Measurements from ENCODE around the gene MMP24.
"Not testable (repeated sequence)": the region's sequence is repeated elsewhere in the genome, so short reads cannot be mapped to it uniquely, and the experiment has no call there.

The MMP24 gene

DNA sequence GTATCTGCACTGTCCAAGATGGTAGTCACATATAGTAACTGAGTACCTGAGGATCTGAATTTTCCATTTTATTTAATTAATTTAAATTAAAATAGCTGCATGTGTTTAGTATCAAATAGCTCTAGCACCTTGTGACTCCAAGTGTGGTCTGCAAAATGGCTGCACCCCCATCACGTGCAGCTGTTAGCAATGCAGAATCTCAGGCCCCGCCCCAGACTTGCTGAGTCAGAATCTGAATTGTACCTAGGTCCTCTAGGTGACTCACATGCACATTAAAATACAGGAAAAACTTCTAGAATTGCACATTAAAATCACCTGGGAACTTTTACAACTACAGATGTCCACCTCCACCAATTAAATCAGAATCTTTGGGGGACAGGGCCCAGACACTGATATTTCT is 84.9 kb downstream of the MMP24 start:
- no peak for DNase-seq (ENCODE audit: low spot score)

DNA sequence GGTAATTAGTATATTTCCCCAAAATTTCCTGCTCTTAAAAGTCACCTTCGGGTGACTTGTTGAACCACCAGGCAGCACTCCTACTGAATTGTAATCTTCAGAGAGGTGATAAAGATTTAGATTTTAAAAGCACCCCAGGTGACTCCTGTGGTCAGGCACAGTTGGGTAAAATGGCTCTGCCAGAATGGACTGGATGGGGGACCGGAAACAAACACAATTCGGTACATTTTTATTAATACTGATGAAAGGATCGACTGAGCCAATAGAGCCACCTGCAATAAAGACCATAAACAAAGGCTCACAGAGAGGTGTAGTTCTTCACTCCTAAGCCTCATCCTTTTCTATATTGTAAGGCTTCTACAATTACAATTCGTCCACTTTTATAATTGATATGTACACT is 85.3 kb downstream of the MMP24 start:
- DNase-seq (ENCODE audit: low spot score) = no peak

DNA sequence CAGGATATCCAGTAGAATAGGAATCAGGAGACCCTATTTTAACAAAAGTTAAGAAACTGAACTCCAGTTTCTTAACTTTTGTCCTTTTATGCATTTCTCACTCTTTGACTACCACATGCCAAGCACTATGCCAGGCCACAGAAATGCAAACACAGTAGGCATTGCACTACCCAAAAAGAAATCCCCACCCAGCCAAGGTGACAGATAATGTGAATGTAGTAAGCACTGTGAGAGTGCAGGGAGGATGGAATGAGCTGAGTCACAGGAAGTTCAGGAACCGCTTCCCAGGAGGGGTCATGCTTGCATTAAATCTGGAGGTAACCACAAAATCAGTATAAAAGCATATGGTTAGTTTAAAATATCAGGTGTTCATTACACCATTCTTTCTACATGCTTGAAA is 85.8 kb downstream of the MMP24 start:
- DNase-seq (ENCODE audit: low spot score) = peak; percentile 60

DNA sequence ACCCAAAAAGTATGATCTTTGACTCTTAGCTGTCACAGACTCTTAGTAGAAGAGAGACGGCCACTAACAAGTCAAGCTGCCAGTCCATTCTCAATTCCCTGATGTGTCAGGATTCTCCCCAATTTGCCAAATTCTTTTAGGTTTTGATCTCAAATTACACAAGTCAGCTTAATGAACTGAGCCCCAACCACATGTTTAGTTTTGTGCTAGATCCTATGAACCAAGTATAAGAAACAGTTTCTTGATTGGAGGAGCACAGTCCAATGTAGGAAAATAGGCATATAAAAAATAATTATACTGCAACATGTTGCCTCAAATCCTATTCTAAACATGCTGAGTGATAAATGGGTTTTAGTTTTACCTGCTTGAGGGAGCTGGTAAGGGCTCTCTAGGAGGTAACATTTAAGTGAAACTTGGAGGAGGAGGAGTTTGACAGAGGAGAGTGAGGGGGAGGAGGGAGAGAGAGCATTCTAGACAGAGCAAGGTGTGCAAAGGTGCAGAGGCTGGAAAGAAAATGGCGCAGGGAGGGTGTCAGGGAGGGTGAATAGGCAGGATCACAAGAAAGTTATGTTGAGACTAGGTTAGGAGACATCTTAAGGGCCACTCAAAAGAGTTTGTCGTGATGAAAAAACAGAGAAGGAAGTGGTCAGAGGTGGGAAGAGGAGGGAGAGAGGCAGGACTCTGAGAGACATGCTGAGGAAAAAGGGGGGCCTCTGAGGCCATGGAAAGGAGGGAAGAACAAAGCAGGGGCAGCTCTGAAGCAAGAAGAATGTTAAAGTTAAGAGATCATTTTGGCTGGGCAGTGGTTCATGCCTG is 88.5 kb downstream of the MMP24 start:
- DNase-seq (ENCODE audit: low spot score) = no peak

DNA sequence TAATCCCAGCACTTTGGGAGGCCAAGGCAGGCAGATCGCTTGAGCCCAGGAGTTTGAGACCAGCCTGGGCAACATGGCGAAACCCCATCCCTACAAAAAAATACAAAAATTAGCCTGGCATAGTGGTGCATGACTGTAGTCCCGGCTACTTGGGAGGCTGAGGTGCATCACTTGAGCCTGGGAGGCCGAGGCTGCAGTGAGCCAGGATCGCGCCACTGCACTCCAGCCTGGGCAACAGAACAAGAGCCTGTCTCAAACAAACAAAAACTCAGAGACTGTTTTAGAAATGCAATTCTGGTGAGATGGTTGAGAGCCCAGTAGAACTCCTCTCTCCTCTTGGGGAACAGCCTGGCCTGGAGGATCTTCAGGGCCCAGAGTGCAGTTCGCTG is 89.1 kb downstream of the MMP24 start:
- not testable (repeated sequence) for DNase-seq (ENCODE audit: low spot score)

DNA sequence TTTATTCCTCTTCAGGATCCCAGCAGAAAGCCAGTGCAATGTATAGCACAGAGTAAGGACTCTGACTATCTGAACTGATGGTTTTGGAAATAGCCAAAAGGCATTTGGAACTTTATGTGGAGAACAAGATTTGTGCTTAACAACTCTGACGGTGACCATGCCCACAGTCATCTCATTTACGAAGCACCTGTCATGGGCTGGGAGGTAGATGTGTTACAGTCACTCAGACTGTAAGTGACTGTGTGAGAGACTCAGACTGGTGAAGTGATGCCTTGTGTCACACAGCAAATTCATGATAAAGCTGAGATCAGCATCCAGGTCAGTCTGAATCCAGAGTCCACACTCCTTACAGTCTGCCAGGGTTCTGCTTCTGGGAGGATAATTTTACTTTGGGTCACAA is 89.6 kb downstream of the MMP24 start:
- DNase-seq (ENCODE audit: low spot score) = no peak

GRCh38 chr20:35317416-35318210 is 91.1 kb downstream of the MMP24 start:
- no peak for DNase-seq (ENCODE audit: low spot score)

DNA sequence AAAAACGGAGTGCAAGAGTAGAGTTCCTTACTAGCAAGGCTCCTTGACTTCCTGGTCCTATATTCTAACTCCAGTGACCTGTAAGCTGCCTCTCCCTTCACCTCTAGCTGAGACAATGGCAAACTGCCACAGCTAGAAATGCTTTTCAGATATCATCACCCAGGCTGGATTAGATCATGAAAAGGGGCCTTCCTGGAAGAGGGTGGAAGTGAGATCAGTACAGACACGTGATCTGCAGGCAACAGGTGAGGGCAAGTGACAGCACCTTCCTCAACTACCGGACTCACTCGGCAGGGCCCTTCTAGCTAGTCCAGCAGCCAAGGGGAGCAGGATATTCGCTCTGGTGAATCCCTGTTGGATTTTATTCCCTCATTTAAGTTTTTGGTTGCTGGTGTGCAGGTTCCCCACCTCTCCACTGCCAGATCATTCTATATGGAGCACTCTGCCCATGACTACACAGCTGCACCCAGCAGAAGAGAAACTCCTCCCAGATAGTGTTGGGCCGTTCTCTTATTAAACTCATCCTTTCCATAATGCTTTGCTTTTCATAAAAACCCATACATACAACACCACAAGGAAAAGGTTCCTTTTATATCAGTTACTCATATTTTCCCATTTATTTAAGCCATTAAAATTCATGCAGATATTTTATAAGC is 92.1 kb downstream of the MMP24 start:
- no peak for DNase-seq (ENCODE audit: low spot score)

- DNase-seq (ENCODE audit: low spot score) = no peak
These were observed 92.8 kb downstream of the MMP24 start for GRCh38 chr20:35319192-35319870.

DNA sequence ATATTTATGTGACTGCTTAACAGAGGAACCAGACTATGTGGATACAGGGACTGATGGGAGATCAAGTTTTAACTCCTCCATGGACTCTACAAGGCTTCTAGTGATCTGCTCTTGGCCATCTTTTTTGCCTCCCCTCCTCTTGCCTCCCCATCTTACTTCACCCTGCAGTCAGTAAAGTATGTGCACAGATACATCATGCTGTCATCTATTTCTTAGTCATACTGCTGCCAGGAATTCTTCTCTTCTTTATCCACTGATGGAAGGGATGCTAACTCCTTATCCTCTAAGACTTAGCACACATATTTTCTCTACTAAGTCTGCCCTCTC is 93.3 kb downstream of the MMP24 start:
- no peak for DNase-seq (ENCODE audit: low spot score)

- no peak for DNase-seq (ENCODE audit: low spot score)
These were observed 94.1 kb downstream of the MMP24 start for GRCh38 chr20:35320396-35321126.

DNA sequence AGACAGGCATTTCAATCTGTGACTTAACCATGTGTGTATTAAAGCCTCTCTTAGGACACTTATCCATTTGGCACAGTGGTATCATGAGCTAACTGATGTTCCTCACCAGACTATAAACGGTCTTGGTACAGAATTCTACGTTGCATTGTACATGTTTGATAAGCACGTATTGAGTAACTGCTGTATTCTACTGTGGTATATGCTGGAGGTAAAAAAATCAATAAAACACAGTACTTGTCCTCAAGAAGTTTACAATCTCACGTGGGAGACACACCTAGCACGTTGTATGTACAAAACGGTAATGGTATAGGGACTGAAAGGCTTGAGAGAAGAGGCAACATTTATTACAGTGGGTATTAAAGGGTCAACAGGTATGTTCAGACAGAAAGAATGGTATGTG is 98.9 kb downstream of the MMP24 start:
- no peak for DNase-seq (ENCODE audit: low spot score)

DNA sequence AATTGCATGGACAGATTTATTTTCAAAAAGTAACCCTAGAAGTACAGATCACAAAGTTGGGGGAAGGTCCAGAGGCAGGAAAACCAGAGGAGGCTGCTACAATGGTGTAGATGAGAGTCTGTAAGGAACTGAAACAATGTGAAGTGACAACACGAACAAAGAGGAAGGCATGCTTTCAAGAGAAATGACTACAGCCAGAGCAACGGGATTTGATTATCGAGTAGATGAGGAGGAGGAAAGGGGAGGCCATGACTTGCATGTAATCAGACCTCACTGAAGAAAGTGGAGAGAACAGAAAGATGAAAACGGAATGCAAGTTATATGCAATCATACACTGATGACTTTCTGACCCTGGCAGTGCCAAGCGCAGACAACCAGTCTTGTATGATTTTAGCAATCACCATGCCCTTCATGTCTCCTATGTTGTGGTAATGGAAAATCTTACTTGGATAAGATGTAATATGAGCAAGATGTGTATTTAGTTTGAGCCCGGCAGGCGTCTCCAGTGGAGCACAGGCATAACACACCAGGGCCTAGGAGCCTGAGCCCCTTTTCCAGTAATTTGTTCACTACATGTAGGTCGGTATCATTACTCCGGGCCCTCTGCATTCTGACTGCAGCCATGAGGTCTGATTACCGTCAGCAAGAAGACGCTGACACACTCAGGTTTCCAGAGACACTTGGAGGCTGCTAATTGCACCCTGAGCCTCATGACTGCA is 99.7 kb downstream of the MMP24 start:
- no peak for DNase-seq (ENCODE audit: low spot score)

Data from COLO829 (cell line).